Right lobe of liver (tissue), 6 donors: ENCODE measurements around the gene ATIC. TPM values are rescaled to one million over a fixed set of nuclear protein-coding genes. Genes with fewer than 3 reads are reported as not detected.
A peak's percentile ranks its signal among the peaks of the same experiment; 100 is the strongest.

Experiments used
- ATAC-seq, 4 donors: fragments of 200-7000 bp; cut with Tn5 transposase; one replicate each; pipeline ENCODE4 v1.9.1; 2020; ENCODE audit warnings: mild to moderate bottlenecking in 4 of 4, moderate library complexity in 4 of 4
- DNase-seq, 3 donors: peaks; one replicate each; pipeline ENCODE4 v3.0.0-alpha.2; 2020
- H3K27ac ChIP-seq, 3 donors: fragments of 200-600 bp; one replicate each; pipeline ENCODE4 v1.8.0; 2022
- H3K27me3 ChIP-seq, 2 donors: fragments of 200-600 bp; one replicate each; pipeline ENCODE4 v1.8.0; 2022
- H3K36me3 ChIP-seq, 4 donors: fragments of 200-600 bp; sonication (generic) in 1 of 4; one replicate each; pipeline versions ENCODE4 v1.5.1 to v1.8.0; 2017 to 2022; ENCODE audit warnings: control low read depth in 1 of 4
- H3K4me1 ChIP-seq, 4 donors: fragments of 200-600 bp; sonication (generic) in 1 of 4; one replicate each; pipeline versions ENCODE4 v1.5.1 to v1.8.0; 2017 to 2022; ENCODE audit warnings: control low read depth in 1 of 4
- H3K4me3 ChIP-seq, 3 donors: fragments of 200-600 bp; one replicate each; pipeline ENCODE4 v1.8.0; 2022
- H3K9me3 ChIP-seq, 4 donors: fragments of 200-600 bp; sonication (generic) in 1 of 4; one replicate each; pipeline versions ENCODE4 v1.5.1 to v1.8.0; 2017 to 2022; ENCODE audit warnings: control low read depth in 1 of 4
- POLR2A ChIP-seq: fragments of 450-650 bp; IDR thresholded peaks from one replicate; pipeline ENCODE4 v1.6.1; 2017; ENCODE audit warnings: antibody characterized with exemption, mild to moderate bottlenecking
- WGBS: methylation state at CpG from one replicate; pipeline ENCODE4 v1.1.6; 2018; ENCODE audit warnings: low coverage, low lambda C conversion rate; ENCODE audit not compliant: insufficient coverage; ENCODE audit errors: missing lambda C conversion rate; 5-methylcytosine and 5-hydroxymethylcytosine counted together
- intact Hi-C, 2 donors: fragments of 100-400 bp; cut with DNase I; formaldehyde crosslinking; loops; one replicate each; pipeline versions ENCODE4 v1.11.2 to v1.14.1; 2022
- total RNA-seq, 6 experiments: library from RNA; depleted of rRNA in 2 of 6; stranded (reverse); fragments of >200 nt in 2 of 6; fragmentation: NEBNext Ultra II Directional in 3 of 6; extraction: Animal tissue kit (Norgen Biotek cat#: 25700) in 3 of 6; gene quantifications; one replicate each; pipeline versions ENCODE4 v1.1.0 to v1.2.4, GENCODE V29; 2016 to 2023
- TF ChIP-seq, protein P1 (sequence below), 4 donors: fragments of 200-600 bp in 3 of 4; fragments of 450-650 bp in 1 of 4; IDR thresholded peaks; one replicate each; pipeline versions ENCODE4 v1.5.1 to v1.8.0; 2016 to 2022; ENCODE audit warnings: antibody characterized with exemption in 4 of 4, mild to moderate bottlenecking in 2 of 4
- donor health status: DM: no; HTN: yes; CAD: no.
- donor health status: DM: no; HTN: no; CAD: no.
- donor health status: DM: no; HTN: no; CAD: no.
- donor health status: DM: no; HTN: yes; CAD: no.
- donor health status: DM: no; HTN: yes; CAD: no.

The ATIC gene
- total RNA-seq, 6 experiments from 2014 or later = 38.8 to 57.3 (median 43.0) TPM

DNA sequence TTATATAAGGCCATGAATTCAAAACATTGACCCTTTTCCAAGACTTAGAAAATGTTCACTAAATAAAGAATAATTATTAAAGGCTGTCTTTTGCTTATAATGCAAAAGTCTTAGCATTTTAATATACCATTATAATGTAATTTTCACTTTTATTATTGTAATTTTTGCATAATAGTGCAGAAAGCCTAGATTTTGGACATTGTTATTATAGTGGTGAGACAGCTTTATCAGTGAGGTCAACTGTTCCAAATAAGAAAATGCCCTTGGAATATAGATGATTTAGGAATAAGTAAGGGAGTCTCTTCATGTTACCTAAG, 56.6 kb downstream of the ATIC start:
- H3K4me3 ChIP-seq = no peak overlapping the region
- DNase-seq (no peak), ATAC-seq (no peak)
- intact Hi-C loops = no loop called here
- peaks cover 13 to 100% (median 54%) of the 10 kb centered on the region in 4 donors for H3K36me3 ChIP-seq
- no peak for TF ChIP-seq POLR2A
- TF ChIP-seq, protein P1, sequence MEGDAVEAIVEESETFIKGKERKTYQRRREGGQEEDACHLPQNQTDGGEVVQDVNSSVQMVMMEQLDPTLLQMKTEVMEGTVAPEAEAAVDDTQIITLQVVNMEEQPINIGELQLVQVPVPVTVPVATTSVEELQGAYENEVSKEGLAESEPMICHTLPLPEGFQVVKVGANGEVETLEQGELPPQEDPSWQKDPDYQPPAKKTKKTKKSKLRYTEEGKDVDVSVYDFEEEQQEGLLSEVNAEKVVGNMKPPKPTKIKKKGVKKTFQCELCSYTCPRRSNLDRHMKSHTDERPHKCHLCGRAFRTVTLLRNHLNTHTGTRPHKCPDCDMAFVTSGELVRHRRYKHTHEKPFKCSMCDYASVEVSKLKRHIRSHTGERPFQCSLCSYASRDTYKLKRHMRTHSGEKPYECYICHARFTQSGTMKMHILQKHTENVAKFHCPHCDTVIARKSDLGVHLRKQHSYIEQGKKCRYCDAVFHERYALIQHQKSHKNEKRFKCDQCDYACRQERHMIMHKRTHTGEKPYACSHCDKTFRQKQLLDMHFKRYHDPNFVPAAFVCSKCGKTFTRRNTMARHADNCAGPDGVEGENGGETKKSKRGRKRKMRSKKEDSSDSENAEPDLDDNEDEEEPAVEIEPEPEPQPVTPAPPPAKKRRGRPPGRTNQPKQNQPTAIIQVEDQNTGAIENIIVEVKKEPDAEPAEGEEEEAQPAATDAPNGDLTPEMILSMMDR (IDR thresholded peaks at IDR 0.05) = no peak
- no peaks in the 10 kb centered on the region for H3K27me3 ChIP-seq
- H3K9me3 ChIP-seq = no peaks in the 10 kb centered on the region
- no peak overlapping the region for H3K27ac ChIP-seq
- no peaks in the 10 kb centered on the region for H3K4me1 ChIP-seq

- Histone ChIP-seq H3K27me3 (no peaks in the 10 kb centered on the region), H3K27ac (no peak overlapping the region), H3K9me3 (no peaks in the 10 kb centered on the region), H3K4me3 (no peak overlapping the region), H3K36me3 (peaks cover 11 to 100% (median 53%) of the 10 kb centered on the region in 4 donors), H3K4me1 (no peaks in the 10 kb centered on the region)
- no peak for TF ChIP-seq POLR2A
- TF ChIP-seq, protein P1 (IDR thresholded peaks at IDR 0.05) = no peak
- intact Hi-C loops = no loop called here
- no peak for DNase-seq
- WGBS = 84% methylated on average over 3 of the region's 3 CpGs
- no peak for ATAC-seq
Observed at GRCh38 chr2:215369181-215369760, 57.4 kb downstream of the ATIC start.

DNA sequence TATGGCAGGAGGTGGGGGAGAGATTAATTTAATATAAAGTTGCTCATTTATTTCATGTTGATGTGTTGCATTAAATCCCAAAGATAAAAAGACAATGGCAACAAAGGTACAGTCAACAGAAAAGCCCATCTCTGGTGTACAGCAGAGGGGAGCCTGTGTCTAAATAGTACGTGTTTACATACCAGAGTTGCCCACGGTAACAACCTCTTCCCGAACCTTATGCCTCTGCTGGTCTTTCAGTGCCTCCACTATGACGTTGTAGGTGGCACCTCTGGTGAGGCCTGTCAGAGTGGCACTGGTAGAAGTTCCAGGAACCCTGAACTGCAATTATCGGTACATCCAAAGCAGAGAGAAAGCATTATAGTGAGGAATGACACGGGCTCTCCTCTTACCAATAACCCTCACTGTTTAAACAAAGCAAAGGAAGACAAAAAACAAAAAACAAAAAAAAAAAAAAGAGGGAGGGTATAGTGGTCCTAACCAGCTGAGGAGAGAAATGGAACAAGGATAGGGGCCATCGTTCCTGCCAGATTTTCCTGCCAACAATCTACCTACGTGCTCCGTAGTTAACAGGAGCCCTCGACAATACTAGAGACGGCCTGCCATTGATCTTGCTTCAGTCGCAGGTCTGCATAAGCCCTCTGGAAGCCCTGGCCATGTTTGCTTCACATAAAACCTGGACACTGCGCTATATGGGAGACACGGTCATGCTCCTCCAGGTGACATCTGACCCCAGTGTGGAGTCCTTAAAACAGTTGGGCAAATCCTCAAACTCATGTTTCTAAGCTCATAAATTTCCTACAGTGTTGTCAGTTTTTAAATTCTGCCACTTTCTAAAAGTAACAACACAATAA, 58.5 kb downstream of the ATIC start:
- no peak for TF ChIP-seq POLR2A
- TF ChIP-seq, protein P1 (IDR thresholded peaks at IDR 0.05) = no peak
- Histone ChIP-seq H3K27me3 (no peaks in the 10 kb centered on the region), H3K4me1 (no peaks in the 10 kb centered on the region), H3K27ac (no peak overlapping the region), H3K9me3 (no peaks in the 10 kb centered on the region), H3K36me3 (peaks cover 20 to 100% (median 56%) of the 10 kb centered on the region in 4 donors), H3K4me3 (no peak overlapping the region)
- WGBS = 71% methylated on average over 11 of the region's 14 CpGs
- intact Hi-C loops = no loop called here
- peak in 3 of 4 donors; percentile 8 to 21 (median 11) for ATAC-seq
- DNase-seq = no peak

DNA sequence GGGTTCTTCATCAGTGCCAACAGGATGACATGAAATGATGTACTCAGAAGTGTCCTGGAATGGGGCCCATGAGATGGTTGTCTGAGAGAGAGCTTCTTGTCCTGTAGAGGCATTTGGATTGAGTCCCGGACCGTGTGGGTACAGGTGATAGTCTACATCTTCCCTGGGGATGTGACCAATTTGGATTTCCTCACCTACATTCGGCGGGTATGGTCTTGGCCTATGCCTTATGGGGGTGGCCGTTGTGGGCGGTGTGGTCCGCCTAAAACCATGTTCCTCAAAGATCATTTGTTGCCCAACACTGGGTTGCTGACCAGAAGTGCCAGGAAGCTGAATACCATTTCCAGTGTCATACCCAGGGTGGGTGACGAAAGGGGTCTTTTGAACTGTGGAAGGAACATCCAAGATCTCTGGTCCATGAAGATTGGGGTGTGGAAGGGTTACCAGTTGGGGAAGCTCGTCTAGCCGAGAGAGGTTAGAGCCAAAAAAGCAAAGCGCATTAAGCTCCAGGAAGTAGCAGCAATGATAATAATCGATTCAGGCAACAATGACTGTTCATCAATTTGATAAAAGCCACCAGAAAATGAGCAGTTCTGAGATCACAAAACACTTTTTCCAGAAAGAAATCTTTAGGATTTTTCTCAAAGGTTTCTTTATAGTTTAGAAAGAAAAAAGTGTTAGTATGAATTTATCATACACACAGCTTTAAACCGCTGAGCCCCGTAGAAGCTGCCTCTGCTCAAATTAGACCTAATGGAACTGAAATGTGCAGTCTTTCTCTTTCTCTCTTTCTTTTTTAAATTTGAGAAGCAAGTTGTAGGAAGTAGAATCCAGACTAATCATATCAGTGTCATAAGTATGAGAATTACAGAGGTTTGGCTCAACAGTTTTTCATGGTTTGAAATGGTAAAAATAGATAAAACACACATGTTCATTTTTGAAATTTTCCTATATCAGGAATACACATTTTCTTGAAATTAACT, 60.3 kb downstream of the ATIC start:
- peaks cover 23 to 100% (median 60%) of the 10 kb centered on the region in 4 donors for H3K36me3 ChIP-seq
- ATAC-seq = peak in 3 of 4 donors; percentile 14 to 27 (median 18)

More for the DNA sequence above, 60.3 kb downstream of the ATIC start:
- intact Hi-C loops = no loop called here
- TF ChIP-seq, protein P1 (IDR thresholded peaks at IDR 0.05) = no peak
- TF ChIP-seq POLR2A = no peak
- H3K27me3 ChIP-seq = no peaks in the 10 kb centered on the region
- no peak for DNase-seq
- H3K4me3 ChIP-seq = no peak overlapping the region
- H3K9me3 ChIP-seq = no peaks in the 10 kb centered on the region
- WGBS = 73% methylated on average over 6 of the region's 14 CpGs
- H3K27ac ChIP-seq = no peak overlapping the region
- H3K4me1 ChIP-seq = no peaks in the 10 kb centered on the region
